BLaER1 treated with 17β-estradiol and CSF1 and Interleukin-3, amounts not matched to agents 10 nM and 100 nM (cell line): ENCODE measurements around the gene LRRC41.
"Not testable (repeated sequence)": the region's sequence is repeated elsewhere in the genome, so short reads cannot be mapped to it uniquely, and the experiment has no call there.

Source experiments
- H3K27ac ChIP-seq, 11 experiments: shearing (Covaris generic); formaldehyde crosslinking; 2 replicates each; pipeline ENCODE4 v1.8.1; 2022
- H3K27me3 ChIP-seq, 11 experiments: shearing (Covaris generic); formaldehyde crosslinking; 2 replicates each; pipeline ENCODE4 v1.8.1; 2022
- H3K36me3 ChIP-seq, 11 experiments: shearing (Covaris generic); formaldehyde crosslinking; 2 replicates each; pipeline ENCODE4 v1.8.1; 2022
- H3K4me1 ChIP-seq, 10 experiments: shearing (Covaris generic); formaldehyde crosslinking; 2 replicates each; pipeline ENCODE4 v1.8.1; 2022
- H3K4me2 ChIP-seq, 11 experiments: shearing (Covaris generic); formaldehyde crosslinking; 2 replicates each; pipeline ENCODE4 v1.8.1; 2022
- H3K4me3 ChIP-seq, 10 experiments: shearing (Covaris generic); formaldehyde crosslinking; 2 replicates each; pipeline ENCODE4 v1.8.1; 2022
- H3K9ac ChIP-seq, 11 experiments: shearing (Covaris generic); formaldehyde crosslinking; 2 replicates each; pipeline ENCODE4 v1.8.1; 2022
- H3K9me3 ChIP-seq, 11 experiments: shearing (Covaris generic); formaldehyde crosslinking; replicated peaks in 1 of 11; 2 replicates each; pipeline ENCODE4 v1.8.1; 2022
- H4K20me1 ChIP-seq, 11 experiments: shearing (Covaris generic); formaldehyde crosslinking; 2 replicates each; pipeline ENCODE4 v1.8.1; 2022
- Cebpa-rat ChIP-seq, 11 experiments: shearing (Covaris generic); IDR thresholded peaks; 2 replicates each; pipeline ENCODE4 v1.8.1; 2022

Gene LRRC41

GRCh38 chr1:46254668-46255067 is 48.7 kb downstream of the LRRC41 start:
- H3K4me2 ChIP-seq, result no peak overlapping the region
- peaks cover 0 to 5% (median 0%) of the 10 kb centered on the region in 10 experiments; a peak in 7 of 20 replicates for H3K4me1 ChIP-seq
- peaks cover 0 to 100% (median 98%) of the 10 kb centered on the region in 11 experiments; a peak in 20 of 22 replicates for H3K36me3 ChIP-seq
- TF ChIP-seq Cebpa-rat (IDR thresholded peaks at IDR 0.05), result no peak
- no peaks in the 10 kb centered on the region for H3K9me3 ChIP-seq
- no peak overlapping the region for H3K9ac ChIP-seq
- no peak overlapping the region for H3K4me3 ChIP-seq
- H3K27ac ChIP-seq, result no peak overlapping the region
- no peaks in the 10 kb centered on the region for H3K27me3 ChIP-seq
- H4K20me1 ChIP-seq, result peaks cover 0 to 17% (median 0%) of the 10 kb centered on the region in 11 experiments; a peak in 4 of 22 replicates

- H3K4me2 ChIP-seq, result peak overlapping the region; percentile 81 to 97 (median 92)
- no peaks in the 10 kb centered on the region for H3K27me3 ChIP-seq
- H3K36me3 ChIP-seq, result peaks cover 0 to 47% (median 45%) of the 10 kb centered on the region in 11 experiments; a peak in 20 of 22 replicates
- H3K4me1 ChIP-seq, result peaks cover 22 to 33% (median 25%) of the 10 kb centered on the region in 10 experiments
- no peak for TF ChIP-seq Cebpa-rat (IDR thresholded peaks at IDR 0.05)
- H3K9me3 ChIP-seq, result no peaks in the 10 kb centered on the region
- H3K27ac ChIP-seq, result peak overlapping the region in 9 of 11 experiments; percentile 54 to 93 (median 87); a peak in 18 of 22 replicates
- H3K4me3 ChIP-seq, result peak overlapping the region; percentile 70 to 82 (median 74)
- peak overlapping the region; percentile 65 to 91 (median 88); a peak in 21 of 22 replicates for H3K9ac ChIP-seq
- peaks cover 0 to 22% (median 0%) of the 10 kb centered on the region in 11 experiments; a peak in 4 of 22 replicates for H4K20me1 ChIP-seq
These were observed 55.1 kb downstream of the LRRC41 start for GRCh38 chr1:46248122-46248920.

- H3K36me3 ChIP-seq, result peaks cover 0 to 39% (median 37%) of the 10 kb centered on the region in 11 experiments; a peak in 20 of 22 replicates
- TF ChIP-seq Cebpa-rat (IDR thresholded peaks at IDR 0.05), result no peak
These were observed 55.8 kb downstream of the LRRC41 start, which contains the start of gene RAD54L for GRCh38 chr1:46247436-46248121. TSS of gene RAD54L (plus strand) at chr1:46247763. CDS start at chr1:46248406, 643 bp downstream.

DNA sequence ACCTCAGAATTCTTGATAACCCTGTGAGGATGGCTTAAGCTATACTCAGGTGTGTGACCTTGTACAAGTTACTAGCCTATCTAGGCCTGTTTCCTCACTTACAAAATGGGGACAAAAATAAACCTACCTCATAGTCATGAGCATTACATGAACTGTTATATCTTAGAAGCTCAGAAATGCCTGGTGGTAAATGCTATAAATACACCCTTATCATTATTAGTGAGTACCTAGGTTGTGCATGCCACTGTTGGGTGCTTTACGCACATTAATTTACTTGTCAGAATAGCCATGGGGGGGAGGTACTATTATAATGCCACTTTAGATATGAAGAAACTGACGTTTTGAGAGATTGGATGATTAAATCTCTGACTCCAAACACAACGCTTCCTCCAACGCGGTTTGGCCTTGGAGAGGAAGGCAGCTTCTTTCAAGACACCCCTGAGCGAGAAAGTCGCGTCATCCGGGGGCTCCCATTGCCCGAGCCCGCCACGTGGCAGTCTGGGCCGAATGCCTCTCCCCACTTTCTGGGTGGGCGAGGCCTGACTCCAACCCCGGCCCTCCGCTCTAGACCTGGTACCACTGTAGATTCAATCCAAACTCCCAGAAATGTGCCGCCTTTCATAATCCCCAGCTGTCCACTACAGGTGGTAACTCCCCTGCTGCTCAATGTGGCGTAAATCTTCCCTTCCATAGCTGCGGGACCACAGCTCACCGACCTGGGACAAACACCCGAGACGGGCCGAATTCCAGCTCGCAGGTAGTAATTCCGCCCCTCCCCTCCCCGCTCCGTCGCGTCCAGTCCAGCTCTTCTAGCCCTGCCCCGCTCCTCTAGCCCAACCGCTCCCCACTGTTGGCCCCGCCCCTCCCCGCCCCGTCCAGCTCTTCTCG is 56.6 kb downstream of the LRRC41 start:
- peak overlapping the region; percentile 77 to 97 (median 88) for H3K4me2 ChIP-seq
- peak overlapping the region; percentile 63 to 82 (median 78) for H3K9ac ChIP-seq
- H3K27me3 ChIP-seq, result no peaks in the 10 kb centered on the region
- no peaks in the 10 kb centered on the region; a peak in 1 of 22 replicates for H3K9me3 ChIP-seq
- H3K36me3 ChIP-seq, result peaks cover 0 to 31% (median 30%) of the 10 kb centered on the region in 11 experiments; a peak in 20 of 22 replicates
- peaks cover 0 to 14% (median 0%) of the 10 kb centered on the region in 11 experiments; a peak in 3 of 22 replicates for H4K20me1 ChIP-seq
- H3K4me1 ChIP-seq, result peaks cover 22 to 33% (median 25%) of the 10 kb centered on the region in 10 experiments
- peak overlapping the region; percentile 59 to 79 (median 68) for H3K4me3 ChIP-seq
- peak overlapping the region in 10 of 11 experiments; percentile 40 to 83 (median 70); a peak in 20 of 22 replicates for H3K27ac ChIP-seq
- no peak for TF ChIP-seq Cebpa-rat (IDR thresholded peaks at IDR 0.05)

More at GRCh38 chr1:46247436-46248121, 55.8 kb downstream of the LRRC41 start, which contains the start of gene RAD54L:
- H4K20me1 ChIP-seq, result peaks cover 0 to 20% (median 0%) of the 10 kb centered on the region in 11 experiments; a peak in 3 of 22 replicates
- peaks cover 22 to 33% (median 25%) of the 10 kb centered on the region in 10 experiments for H3K4me1 ChIP-seq
- no peaks in the 10 kb centered on the region for H3K27me3 ChIP-seq
- H3K4me2 ChIP-seq, result peak within 1 kb of the TSS; percentile 86 to 97 (median 93)
- peak within 1 kb of the TSS; percentile 72 to 91 (median 88) for H3K9ac ChIP-seq
- no peaks in the 10 kb centered on the region; a peak in 1 of 22 replicates for H3K9me3 ChIP-seq
- H3K27ac ChIP-seq, result peak within 1 kb of the TSS in 10 of 11 experiments; percentile 40 to 93 (median 86); a peak in 20 of 22 replicates
- H3K4me3 ChIP-seq, result peak within 1 kb of the TSS; percentile 70 to 82 (median 74)

GRCh38 chr1:46246136-46246535 is 57.3 kb downstream of the LRRC41 start:
- peak overlapping the region in 5 of 11 experiments; percentile 78 to 82 (median 81); a peak in 4 of 22 replicates for H3K9ac ChIP-seq
- not testable (repeated sequence) for H3K9me3 ChIP-seq, H3K27me3 ChIP-seq
- H3K4me3 ChIP-seq, result peak overlapping the region in 2 of 10 experiments; percentile 67 to 79; a peak in 1 of 20 replicates
- H3K4me1 ChIP-seq, result peaks cover 22 to 33% (median 25%) of the 10 kb centered on the region in 10 experiments
- H3K4me2 ChIP-seq, result peak overlapping the region; percentile 77 to 97 (median 88); a peak in 20 of 22 replicates
- peaks cover 0 to 25% (median 23%) of the 10 kb centered on the region in 11 experiments; a peak in 19 of 22 replicates for H3K36me3 ChIP-seq
- H4K20me1 ChIP-seq, result peaks cover 0 to 14% (median 0%) of the 10 kb centered on the region in 11 experiments; a peak in 2 of 22 replicates
- H3K27ac ChIP-seq, result peak overlapping the region in 2 of 11 experiments; percentile 61 to 78; a peak in 2 of 22 replicates

DNA sequence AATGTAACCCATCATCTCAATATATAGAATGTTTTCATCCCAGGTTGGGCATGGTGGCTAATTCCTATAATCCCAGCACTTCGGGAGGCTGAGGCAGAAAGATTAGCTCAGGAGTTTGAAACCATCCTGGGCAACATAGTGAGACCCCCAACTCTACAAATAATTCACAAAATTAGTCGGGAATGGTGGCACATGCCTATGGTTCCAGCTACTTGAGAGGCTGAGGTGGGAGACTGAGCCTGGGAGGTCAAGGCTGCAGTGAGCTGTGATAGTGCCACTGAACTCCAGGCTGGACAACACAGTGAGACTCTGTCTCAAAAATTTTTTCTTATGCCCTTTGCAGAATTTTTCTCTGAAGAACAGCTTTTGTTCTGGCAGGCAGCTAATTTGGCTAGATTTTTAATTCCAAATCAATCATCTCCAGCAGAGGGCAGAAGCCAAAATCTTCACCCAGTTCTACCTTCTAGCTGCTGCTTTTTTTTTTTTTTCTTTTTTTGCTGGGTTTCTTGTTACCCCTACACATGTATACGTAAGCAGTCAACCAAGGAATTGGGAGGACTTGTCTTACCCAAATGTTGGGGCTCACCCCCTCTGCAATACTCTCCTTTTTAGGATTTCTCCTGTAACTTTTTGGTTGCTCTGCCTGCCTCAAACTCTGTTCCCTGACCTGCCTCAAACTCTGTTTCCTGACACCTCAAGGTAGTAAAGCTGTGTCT is 58.6 kb downstream of the LRRC41 start:
- Histone ChIP-seq H4K20me1 (peaks cover 0 to 14% (median 0%) of the 10 kb centered on the region in 11 experiments; a peak in 2 of 22 replicates), H3K9ac (no peak overlapping the region), H3K4me1 (peaks cover 22 to 29% (median 25%) of the 10 kb centered on the region in 10 experiments), H3K27me3 (no peaks in the 10 kb centered on the region), H3K4me3 (no peak overlapping the region), H3K4me2 (no peak overlapping the region), H3K27ac (no peak overlapping the region), H3K9me3 (peaks cover 2 to 4% (median 4%) of the 10 kb centered on the region in 11 experiments; a peak in 20 of 22 replicates), H3K36me3 (peaks cover 0 to 12% (median 10%) of the 10 kb centered on the region in 11 experiments; a peak in 16 of 22 replicates)
- no peak for TF ChIP-seq Cebpa-rat (IDR thresholded peaks at IDR 0.05)

DNA sequence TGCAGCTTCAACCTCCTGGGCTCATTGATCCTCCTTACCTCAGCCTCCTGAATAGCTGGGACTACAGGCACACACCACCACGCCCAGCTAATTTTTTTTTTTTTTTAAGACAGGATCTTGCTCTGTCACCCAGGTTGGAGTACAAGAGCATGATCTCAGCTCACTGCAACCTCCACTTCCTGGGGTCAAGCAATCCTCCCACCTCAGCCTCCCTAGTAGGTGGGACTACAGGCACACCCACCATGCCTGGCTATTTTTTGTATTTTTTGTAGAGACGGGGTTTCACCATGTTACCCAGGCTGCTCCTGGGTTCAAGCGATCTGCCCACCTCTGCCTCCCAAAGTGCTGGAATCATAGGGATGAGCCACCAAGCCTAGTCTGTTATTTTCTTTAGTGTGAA is 59.6 kb downstream of the LRRC41 start:
- H3K4me3 ChIP-seq, H3K27ac ChIP-seq, H4K20me1 ChIP-seq, H3K4me2 ChIP-seq, H3K27me3 ChIP-seq, H3K36me3 ChIP-seq, H3K9ac ChIP-seq: not testable (repeated sequence)
- peaks cover 17 to 20% (median 18%) of the 10 kb centered on the region in 10 experiments for H3K4me1 ChIP-seq
- peaks cover 12 to 14% (median 14%) of the 10 kb centered on the region in 11 experiments for H3K9me3 ChIP-seq
